Calu3 (cell line): ENCODE data around the gene BTBD18. TPM values are rescaled to one million over a fixed set of nuclear protein-coding genes. Genes with fewer than 3 reads are reported as not detected.

Experiments
- BruUV-seq: library from RNA; stranded (reverse); fragments of 400-500 nt; replicated peaks from 2 replicates; lab custom pipeline; 2021; lab: Mats Ljungman, UMichigan
- CTCF ChIA-PET: fragments of 300-600 bp; sonication (Branson Sonifier 250); formaldehyde crosslinking; loops from one replicate; lab custom pipeline; 2022; ENCODE audit warnings: antibody characterized with exemption; lab: Charles Lee
- DNase-seq: peaks from one replicate; pipeline ENCODE4 v3.0.0; 2022
- H3K27ac Mint-ChIP-seq: one replicate; pipeline ENCODE4 v1.8.0; 2022; ENCODE audit warnings: mixed read lengths; ENCODE audit not compliant: unreplicated experiment
- H3K27me3 Mint-ChIP-seq: one replicate; pipeline ENCODE4 v1.8.0; 2022; ENCODE audit warnings: mixed read lengths; ENCODE audit not compliant: unreplicated experiment
- H3K36me3 Mint-ChIP-seq: one replicate; pipeline ENCODE4 v1.8.0; 2022; ENCODE audit warnings: mild to moderate bottlenecking, moderate library complexity, mixed read lengths; ENCODE audit not compliant: insufficient read depth, unreplicated experiment
- H3K4me1 Mint-ChIP-seq: one replicate; pipeline ENCODE4 v1.8.0; 2022; ENCODE audit warnings: mild to moderate bottlenecking, low read depth, mixed read lengths; ENCODE audit not compliant: unreplicated experiment
- H3K4me3 Mint-ChIP-seq: one replicate; pipeline ENCODE4 v1.8.0; 2022; ENCODE audit warnings: mild to moderate bottlenecking, low read depth, moderate library complexity, mixed read lengths; ENCODE audit not compliant: unreplicated experiment
- H3K9me3 Mint-ChIP-seq: one replicate; pipeline ENCODE4 v1.8.0; 2022; ENCODE audit warnings: low read depth, mixed read lengths; ENCODE audit not compliant: unreplicated experiment
- intact Hi-C: fragments of 100-400 bp; cut with micrococcal nuclease; formaldehyde crosslinking; loops from one replicate; pipeline ENCODE4 v1.10.0; 2022; ENCODE audit not compliant: unreplicated experiment
- total RNA-seq: library from RNA; stranded (reverse); gene quantifications from 2 replicates; pipeline ENCODE4 v1.2.3, GENCODE V29; 2022
- TF ChIP-seq, protein P1 (sequence below): fragments of 200-600 bp; IDR thresholded peaks from one replicate; pipeline ENCODE4 v1.8.0; 2022; ENCODE audit warnings: antibody characterized with exemption; ENCODE audit not compliant: unreplicated experiment

Gene BTBD18
- total RNA-seq, 1 experiment from 2014 or later, result not detected

- intact Hi-C loops, result no loop called here
- H3K27ac Mint-ChIP-seq, result no peak overlapping the region
- TF ChIP-seq, protein P1, sequence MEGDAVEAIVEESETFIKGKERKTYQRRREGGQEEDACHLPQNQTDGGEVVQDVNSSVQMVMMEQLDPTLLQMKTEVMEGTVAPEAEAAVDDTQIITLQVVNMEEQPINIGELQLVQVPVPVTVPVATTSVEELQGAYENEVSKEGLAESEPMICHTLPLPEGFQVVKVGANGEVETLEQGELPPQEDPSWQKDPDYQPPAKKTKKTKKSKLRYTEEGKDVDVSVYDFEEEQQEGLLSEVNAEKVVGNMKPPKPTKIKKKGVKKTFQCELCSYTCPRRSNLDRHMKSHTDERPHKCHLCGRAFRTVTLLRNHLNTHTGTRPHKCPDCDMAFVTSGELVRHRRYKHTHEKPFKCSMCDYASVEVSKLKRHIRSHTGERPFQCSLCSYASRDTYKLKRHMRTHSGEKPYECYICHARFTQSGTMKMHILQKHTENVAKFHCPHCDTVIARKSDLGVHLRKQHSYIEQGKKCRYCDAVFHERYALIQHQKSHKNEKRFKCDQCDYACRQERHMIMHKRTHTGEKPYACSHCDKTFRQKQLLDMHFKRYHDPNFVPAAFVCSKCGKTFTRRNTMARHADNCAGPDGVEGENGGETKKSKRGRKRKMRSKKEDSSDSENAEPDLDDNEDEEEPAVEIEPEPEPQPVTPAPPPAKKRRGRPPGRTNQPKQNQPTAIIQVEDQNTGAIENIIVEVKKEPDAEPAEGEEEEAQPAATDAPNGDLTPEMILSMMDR, result no peak
These were observed 6.4 kb downstream of the BTBD18 start for GRCh38 chr11:57745206-57745605.

GRCh38 chr11:57744357-57744756 lies 7.3 kb downstream of the BTBD18 start:
- CTCF ChIA-PET, result interaction anchor here (1.4 kb wide), 1 partner anchor 22 kb away, joined by 4 read pairs; no protein-coding TSS in a partner anchor
- BruUV-seq, result no TSS peak
- H3K9me3 Mint-ChIP-seq, result no peaks in the 10 kb centered on the region
- no peak overlapping the region for H3K4me3 Mint-ChIP-seq
- intact Hi-C loops, result no loop called here
- no peaks in the 10 kb centered on the region for H3K27me3 Mint-ChIP-seq
- peaks cover 57% of the 10 kb centered on the region for H3K36me3 Mint-ChIP-seq
- TF ChIP-seq, protein P1, result no peak
- no peak overlapping the region for H3K27ac Mint-ChIP-seq
- peaks cover 10% of the 10 kb centered on the region for H3K4me1 Mint-ChIP-seq
- DNase-seq, result no peak

More at GRCh38 chr11:57745206-57745605, 6.4 kb downstream of the BTBD18 start:
- CTCF ChIA-PET, result interaction anchor here (1.4 kb wide), 1 partner anchor 21 kb away, joined by 4 read pairs; no protein-coding TSS in a partner anchor
- Mint-ChIP-seq H3K9me3 (no peaks in the 10 kb centered on the region), H3K4me3 (no peak overlapping the region), H3K36me3 (peaks cover 57% of the 10 kb centered on the region), H3K4me1 (peaks cover 10% of the 10 kb centered on the region), H3K27me3 (no peaks in the 10 kb centered on the region)
- no TSS peak for BruUV-seq
- no peak for DNase-seq

GRCh38 chr11:57742087-57742452 lies 9.5 kb downstream of the BTBD18 start:
- peak overlapping the region; percentile 96 for H3K4me3 Mint-ChIP-seq
- intact Hi-C loops, result no loop called here
- DNase-seq, result no peak
- peaks cover 10% of the 10 kb centered on the region for H3K4me1 Mint-ChIP-seq
- H3K9me3 Mint-ChIP-seq, result no peaks in the 10 kb centered on the region
- H3K27me3 Mint-ChIP-seq, result no peaks in the 10 kb centered on the region
- peaks cover 58% of the 10 kb centered on the region for H3K36me3 Mint-ChIP-seq
- TF ChIP-seq, protein P1, result no peak
- TSS peak; percentile 53 for BruUV-seq
- CTCF ChIA-PET, result interaction anchor here (1.8 kb wide), 1 partner anchor 9 kb away, joined by 11 read pairs; the partner anchor contains the start of gene BTBD18
- H3K27ac Mint-ChIP-seq, result peak overlapping the region; percentile 85

GRCh38 chr11:57741132-57742086 lies 10.2 kb downstream of the BTBD18 start, which contains the start of gene SELENOH:
SELENOH (plus strand) TSS chr11:57741491; CDS start chr11:57741596, 105 bp downstream.
- intact Hi-C loops, result no loop called here
- H3K27me3 Mint-ChIP-seq, result no peaks in the 10 kb centered on the region
- H3K36me3 Mint-ChIP-seq, result peaks cover 57% of the 10 kb centered on the region
- peaks cover 10% of the 10 kb centered on the region for H3K4me1 Mint-ChIP-seq
- H3K4me3 Mint-ChIP-seq, result peak within 1 kb of the TSS; percentile 96
- TF ChIP-seq, protein P1, result no peak
- H3K9me3 Mint-ChIP-seq, result no peaks in the 10 kb centered on the region
- H3K27ac Mint-ChIP-seq, result peak within 1 kb of the TSS; percentile 85
- BruUV-seq, result no TSS peak
- CTCF ChIA-PET, result interaction anchor here (0.6 to 1.8 kb wide), 3 partner anchors 10 to 59 kb away, joined by 4 to 11 read pairs (median 4); partner anchors contain the start of genes BTBD18, MED19 and TMX2
- DNase-seq, result peak; percentile 97
